ENCODE data around the gene LHFPL3.

DNA sequence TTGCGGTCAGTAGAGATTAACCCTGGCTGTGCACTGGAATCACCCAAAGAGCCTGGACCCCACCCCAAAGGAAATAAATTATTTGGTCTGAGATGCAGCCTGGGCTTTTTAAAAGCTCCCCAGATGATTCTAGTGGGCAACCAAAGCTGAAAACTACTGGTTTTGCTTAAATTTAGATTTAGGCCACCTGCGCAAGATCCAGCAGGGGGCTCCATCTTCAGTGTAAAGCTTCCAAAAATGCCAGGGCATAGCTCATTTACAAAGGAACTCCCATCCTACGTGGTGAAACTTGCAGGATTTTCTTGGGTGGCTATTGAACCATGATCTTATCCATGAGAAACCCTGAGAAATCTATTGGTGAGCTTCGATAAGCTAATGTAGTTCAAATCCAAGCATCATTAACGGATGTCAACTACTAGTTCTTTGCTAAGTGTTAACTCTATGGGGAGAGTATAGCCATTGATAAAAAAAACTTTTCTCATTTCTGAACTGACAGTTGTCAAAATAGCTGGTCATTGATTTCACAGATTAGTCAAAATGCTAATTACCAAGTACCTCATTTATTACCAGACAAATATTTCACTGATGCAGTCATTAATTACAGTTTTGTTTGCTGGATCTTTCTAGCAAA lies 315.3 kb downstream of the LHFPL3 start:
- TF ChIP-seq, protein P1, sequence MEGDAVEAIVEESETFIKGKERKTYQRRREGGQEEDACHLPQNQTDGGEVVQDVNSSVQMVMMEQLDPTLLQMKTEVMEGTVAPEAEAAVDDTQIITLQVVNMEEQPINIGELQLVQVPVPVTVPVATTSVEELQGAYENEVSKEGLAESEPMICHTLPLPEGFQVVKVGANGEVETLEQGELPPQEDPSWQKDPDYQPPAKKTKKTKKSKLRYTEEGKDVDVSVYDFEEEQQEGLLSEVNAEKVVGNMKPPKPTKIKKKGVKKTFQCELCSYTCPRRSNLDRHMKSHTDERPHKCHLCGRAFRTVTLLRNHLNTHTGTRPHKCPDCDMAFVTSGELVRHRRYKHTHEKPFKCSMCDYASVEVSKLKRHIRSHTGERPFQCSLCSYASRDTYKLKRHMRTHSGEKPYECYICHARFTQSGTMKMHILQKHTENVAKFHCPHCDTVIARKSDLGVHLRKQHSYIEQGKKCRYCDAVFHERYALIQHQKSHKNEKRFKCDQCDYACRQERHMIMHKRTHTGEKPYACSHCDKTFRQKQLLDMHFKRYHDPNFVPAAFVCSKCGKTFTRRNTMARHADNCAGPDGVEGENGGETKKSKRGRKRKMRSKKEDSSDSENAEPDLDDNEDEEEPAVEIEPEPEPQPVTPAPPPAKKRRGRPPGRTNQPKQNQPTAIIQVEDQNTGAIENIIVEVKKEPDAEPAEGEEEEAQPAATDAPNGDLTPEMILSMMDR (IDR thresholded peaks at IDR 0.05; ENCODE audit: low read length): peak; percentile 59
- TF ChIP-seq EZH2 (optimal IDR thresholded peaks at IDR 0.05; ENCODE audit: low read depth, low read length): no peak
